ENCODE results near the gene CHAD.

- TF ChIP-seq ZFP30 (CRISPR knock-in tag; IDR thresholded peaks at IDR 0.05), result no peak
- no peak for TF ChIP-seq CREB5 (CRISPR knock-in tag; IDR thresholded peaks at IDR 0.05; ENCODE audit: low read depth)
- no peak for TF ChIP-seq RARB (CRISPR knock-in tag; IDR thresholded peaks at IDR 0.05)
- TF ChIP-seq PATZ1 (CRISPR knock-in tag; IDR thresholded peaks at IDR 0.05; ENCODE audit: borderline replicate concordance), result no peak
- TF ChIP-seq ZNF565 (CRISPR knock-in tag; conservative IDR thresholded peaks at IDR 0.05; ENCODE audit: low read depth), result no peak
- no peak for TF ChIP-seq BACH2 (CRISPR knock-in tag; IDR thresholded peaks at IDR 0.05; ENCODE audit: borderline replicate concordance)
- no peak for TF ChIP-seq OSR1 (CRISPR knock-in tag; IDR thresholded peaks at IDR 0.05)
- TF ChIP-seq PPARA (CRISPR knock-in tag; IDR thresholded peaks at IDR 0.05; ENCODE audit: borderline replicate concordance), result no peak
- TF ChIP-seq GLIS3 (CRISPR knock-in tag; IDR thresholded peaks at IDR 0.05), result no peak
- no peak for TF ChIP-seq ZFP3 (CRISPR knock-in tag; IDR thresholded peaks at IDR 0.05)
- no peak for TF ChIP-seq SNAI2 (CRISPR knock-in tag; IDR thresholded peaks at IDR 0.05)
These were observed 30.6 kb upstream of the CHAD start for GRCh38 chr17:50499270-50499669.

All from SK-N-SH treated with all-trans-retinoic acid at 6 μM for 48 hours (cell line).